Right lobe of liver (tissue), 4 donors: ENCODE results near the gene TFF3.

Experiments used
- POLR2A ChIP-seq: fragments of 450-650 bp; IDR thresholded peaks from one replicate; pipeline ENCODE4 v1.6.1; 2017; ENCODE audit warnings: antibody characterized with exemption, mild to moderate bottlenecking
- TF ChIP-seq, protein P1 (sequence below), 4 donors: fragments of 200-600 bp in 3 of 4; fragments of 450-650 bp in 1 of 4; IDR thresholded peaks; one replicate each; pipeline versions ENCODE4 v1.5.1 to v1.8.0; 2016 to 2022; ENCODE audit warnings: antibody characterized with exemption in 4 of 4, mild to moderate bottlenecking in 2 of 4
- donor health status: DM: no; HTN: no; CAD: no.
- donor health status: DM: no; HTN: no; CAD: no.
- donor health status: DM: no; HTN: yes; CAD: no.

DNA sequence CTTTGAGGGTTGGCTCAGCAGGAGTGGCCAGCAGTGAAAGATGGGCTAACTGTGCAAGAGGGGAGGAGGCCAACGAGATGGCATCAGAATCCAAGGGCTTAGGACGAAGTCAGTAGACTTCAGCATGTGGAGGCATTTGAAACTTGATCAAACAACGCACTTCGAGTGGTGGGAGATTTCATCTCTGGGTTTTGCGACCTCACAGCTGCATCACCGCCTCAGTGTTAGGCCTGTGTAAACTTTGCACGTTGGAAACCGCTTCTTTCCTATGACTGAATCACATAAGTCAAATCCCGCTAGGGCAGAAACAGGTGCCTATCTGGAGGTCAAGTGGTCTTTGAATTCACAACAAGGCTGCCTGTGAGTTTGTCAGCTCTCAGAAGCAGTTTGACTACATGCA lies 17.8 kb downstream of the TFF3 start:
- TF ChIP-seq, protein P1, sequence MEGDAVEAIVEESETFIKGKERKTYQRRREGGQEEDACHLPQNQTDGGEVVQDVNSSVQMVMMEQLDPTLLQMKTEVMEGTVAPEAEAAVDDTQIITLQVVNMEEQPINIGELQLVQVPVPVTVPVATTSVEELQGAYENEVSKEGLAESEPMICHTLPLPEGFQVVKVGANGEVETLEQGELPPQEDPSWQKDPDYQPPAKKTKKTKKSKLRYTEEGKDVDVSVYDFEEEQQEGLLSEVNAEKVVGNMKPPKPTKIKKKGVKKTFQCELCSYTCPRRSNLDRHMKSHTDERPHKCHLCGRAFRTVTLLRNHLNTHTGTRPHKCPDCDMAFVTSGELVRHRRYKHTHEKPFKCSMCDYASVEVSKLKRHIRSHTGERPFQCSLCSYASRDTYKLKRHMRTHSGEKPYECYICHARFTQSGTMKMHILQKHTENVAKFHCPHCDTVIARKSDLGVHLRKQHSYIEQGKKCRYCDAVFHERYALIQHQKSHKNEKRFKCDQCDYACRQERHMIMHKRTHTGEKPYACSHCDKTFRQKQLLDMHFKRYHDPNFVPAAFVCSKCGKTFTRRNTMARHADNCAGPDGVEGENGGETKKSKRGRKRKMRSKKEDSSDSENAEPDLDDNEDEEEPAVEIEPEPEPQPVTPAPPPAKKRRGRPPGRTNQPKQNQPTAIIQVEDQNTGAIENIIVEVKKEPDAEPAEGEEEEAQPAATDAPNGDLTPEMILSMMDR (IDR thresholded peaks at IDR 0.05): no peak
- no peak for TF ChIP-seq POLR2A
